Anterior cingulate cortex (tissue), 58 donors: ENCODE results near the gene KLHDC2.
"Not testable (repeated sequence)": the region's sequence is repeated elsewhere in the genome, so short reads cannot be mapped to it uniquely, and the experiment has no call there.

ENCODE experiments used
- DNase-seq, 58 donors: peaks; one replicate each; lab custom pipeline; 2025; lab: John Stamatoyannopoulos, UW

The KLHDC2 gene, protein sequence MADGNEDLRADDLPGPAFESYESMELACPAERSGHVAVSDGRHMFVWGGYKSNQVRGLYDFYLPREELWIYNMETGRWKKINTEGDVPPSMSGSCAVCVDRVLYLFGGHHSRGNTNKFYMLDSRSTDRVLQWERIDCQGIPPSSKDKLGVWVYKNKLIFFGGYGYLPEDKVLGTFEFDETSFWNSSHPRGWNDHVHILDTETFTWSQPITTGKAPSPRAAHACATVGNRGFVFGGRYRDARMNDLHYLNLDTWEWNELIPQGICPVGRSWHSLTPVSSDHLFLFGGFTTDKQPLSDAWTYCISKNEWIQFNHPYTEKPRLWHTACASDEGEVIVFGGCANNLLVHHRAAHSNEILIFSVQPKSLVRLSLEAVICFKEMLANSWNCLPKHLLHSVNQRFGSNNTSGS

GRCh38 chr14:49767571-49768300 lies at the start of gene KLHDC2:
KLHDC2 (plus strand) TSS chr14:49768153; CDS start chr14:49768469, 316 bp downstream.
- peak; percentile 32 to 89 (median 78) for DNase-seq

- DNase-seq = no peak
Measured at GRCh38 chr14:49720744-49721143, 47.2 kb upstream of the KLHDC2 start.

DNA sequence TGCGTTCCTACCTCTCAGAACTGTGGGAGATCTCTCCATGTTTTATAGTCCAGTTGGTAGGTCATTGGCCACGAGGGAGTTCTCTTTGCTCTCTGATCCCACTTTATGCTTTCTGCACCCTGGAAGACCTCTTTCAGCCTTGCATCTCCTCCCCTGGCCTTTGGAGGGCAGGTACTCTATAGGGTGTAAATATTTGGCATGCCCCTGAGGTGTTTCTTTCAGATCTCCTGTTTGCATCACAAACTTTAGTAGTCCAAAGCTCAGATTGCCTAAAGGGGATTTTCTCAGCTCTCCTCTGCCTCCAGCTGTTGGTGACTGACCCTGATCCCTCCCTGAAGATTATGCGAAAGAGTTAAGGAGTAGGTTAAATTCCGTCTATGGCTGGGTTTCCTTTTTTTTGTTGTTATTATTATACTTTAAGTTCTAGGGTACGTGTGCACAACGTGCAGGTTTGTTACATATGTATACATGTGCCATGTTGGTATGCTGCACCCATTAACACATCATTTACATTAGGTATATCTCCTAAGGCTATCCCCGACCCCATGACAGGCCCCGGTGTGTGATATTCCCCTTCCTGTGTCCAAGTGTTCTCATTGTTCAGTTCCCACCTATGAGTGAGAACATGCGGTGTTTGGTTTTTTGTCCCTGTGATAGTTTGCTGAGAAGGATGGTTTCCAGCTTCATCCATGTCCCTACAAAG lies 46.1 kb upstream of the KLHDC2 start:
- DNase-seq = not testable (repeated sequence)

DNA sequence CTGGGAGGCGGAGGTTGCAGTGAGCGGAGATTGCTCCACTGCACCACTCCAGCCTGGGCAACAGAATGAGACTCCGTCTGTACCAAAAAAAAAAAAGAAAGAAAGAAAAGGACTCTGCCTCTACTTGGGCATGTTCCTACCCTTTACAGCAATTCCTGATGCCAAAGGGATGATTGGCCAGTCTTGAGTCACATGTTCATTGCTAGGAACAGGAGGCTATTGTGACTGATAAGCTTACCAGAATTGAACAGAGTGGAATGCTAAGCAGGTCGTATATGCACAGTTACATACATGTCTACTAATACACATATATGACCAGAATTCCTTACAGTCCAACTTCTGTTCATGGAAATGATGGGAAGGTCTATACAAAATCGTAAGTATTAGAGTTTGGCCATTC lies 40.8 kb upstream of the KLHDC2 start:
- DNase-seq = peak in 1 of 58 donors; percentile 0

DNA sequence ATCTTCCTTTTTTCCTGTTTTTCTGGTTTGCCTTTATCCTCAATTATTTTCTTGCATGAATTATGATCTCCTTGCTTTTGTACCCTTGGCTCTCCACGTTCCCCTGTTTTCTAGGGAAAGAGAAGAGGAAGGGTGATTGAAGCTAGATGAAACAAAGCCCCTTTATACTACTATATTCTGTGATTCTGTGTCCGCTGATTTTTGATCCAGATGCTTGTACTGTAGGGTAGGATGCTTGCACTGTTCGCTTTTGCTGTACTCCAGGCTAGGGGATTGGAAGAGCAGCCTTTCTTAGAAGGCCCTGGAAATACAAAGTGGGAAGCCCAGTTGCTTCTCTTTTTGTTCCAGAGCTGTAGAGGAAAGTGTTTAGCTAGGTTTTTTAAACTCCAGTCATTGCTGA lies 35.1 kb upstream of the KLHDC2 start:
- DNase-seq = peak in 6 of 58 donors; percentile 1 to 7 (median 3)

DNA sequence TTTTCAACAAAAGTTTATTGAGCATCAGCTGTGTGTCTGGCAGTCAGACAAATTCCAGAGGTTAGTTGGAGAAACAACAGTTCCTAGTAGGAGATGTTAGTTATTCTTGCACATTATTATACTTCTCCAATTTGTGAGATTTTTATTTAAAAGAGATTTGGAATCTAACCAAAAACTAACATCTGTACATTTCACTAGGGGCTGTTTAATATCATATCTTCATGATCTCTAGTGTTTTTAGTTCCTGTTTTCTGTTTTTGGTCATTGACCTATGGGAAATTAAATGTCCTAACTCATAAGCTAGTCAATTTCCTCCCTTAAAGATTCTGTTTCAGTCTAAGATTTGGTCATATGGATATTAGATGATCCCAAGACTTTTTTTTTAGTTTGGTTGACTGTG lies 34.1 kb upstream of the KLHDC2 start:
- DNase-seq = no peak

GRCh38 chr14:49735669-49736068 lies 32.3 kb upstream of the KLHDC2 start:
- not testable (repeated sequence) for DNase-seq

GRCh38 chr14:49745191-49745590 lies 22.8 kb upstream of the KLHDC2 start:
- DNase-seq = no peak

GRCh38 chr14:49746476-49746875 lies 21.5 kb upstream of the KLHDC2 start:
- not testable (repeated sequence) for DNase-seq

- DNase-seq = no peak
Measured at GRCh38 chr14:49754570-49755097, 13.3 kb upstream of the KLHDC2 start.

DNA sequence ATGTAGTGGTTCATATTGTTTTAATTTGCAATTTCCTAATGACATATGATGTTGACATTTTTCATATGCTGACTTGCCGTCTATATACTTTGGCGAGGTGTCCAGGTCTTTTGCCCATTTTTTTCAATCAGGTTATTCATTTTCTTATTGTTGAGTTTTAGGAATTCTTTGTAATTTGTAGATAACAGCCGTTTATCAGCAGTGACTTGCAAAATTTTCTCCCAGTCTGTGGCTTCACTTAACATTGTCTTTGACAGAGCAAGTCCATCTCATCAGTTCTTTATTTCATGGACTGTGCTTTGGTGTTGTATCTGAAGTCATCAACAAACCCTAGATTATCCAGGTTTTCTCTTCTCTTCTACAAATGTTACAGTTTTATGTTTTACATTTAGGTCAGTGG lies 12.6 kb upstream of the KLHDC2 start:
- DNase-seq = no peak

GRCh38 chr14:49761839-49762551 lies 6.0 kb upstream of the KLHDC2 start:
- no peak for DNase-seq

DNA sequence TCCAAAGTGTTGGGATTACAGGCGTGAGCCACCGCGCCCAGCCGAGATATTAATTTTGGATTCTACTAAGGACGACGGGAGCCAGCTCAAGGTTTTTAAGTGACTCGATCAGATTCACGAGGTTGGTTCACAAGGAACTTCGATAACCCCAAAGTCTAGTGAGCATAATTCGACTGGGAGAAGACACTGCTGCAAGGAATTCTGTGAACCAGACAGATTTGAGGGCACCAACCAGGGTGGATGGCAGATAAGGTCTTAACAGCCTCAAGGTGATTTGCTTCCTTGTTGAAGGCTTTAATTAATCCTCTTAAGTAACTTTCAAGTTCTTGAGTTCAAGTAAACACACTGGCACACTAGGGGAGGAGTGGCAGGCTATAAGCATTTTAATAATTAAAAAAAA lies 1.1 kb upstream of the KLHDC2 start:
- DNase-seq = no peak

DNA sequence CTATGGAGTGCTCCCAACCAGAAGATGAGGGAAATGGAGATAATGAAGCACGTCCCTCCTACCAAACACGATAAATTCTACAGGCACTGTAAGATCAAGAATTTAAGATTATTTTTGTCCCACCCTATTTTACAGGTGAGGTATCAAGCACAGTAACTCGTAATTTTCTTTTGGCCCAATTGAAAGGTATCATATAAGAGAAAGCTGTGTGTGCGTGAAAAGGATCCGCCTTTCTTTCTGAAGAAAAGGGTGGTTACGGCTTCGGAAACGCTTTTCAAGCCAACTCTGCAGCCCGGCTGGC lies 733 bp upstream of the KLHDC2 start:
- no peak for DNase-seq

DNA sequence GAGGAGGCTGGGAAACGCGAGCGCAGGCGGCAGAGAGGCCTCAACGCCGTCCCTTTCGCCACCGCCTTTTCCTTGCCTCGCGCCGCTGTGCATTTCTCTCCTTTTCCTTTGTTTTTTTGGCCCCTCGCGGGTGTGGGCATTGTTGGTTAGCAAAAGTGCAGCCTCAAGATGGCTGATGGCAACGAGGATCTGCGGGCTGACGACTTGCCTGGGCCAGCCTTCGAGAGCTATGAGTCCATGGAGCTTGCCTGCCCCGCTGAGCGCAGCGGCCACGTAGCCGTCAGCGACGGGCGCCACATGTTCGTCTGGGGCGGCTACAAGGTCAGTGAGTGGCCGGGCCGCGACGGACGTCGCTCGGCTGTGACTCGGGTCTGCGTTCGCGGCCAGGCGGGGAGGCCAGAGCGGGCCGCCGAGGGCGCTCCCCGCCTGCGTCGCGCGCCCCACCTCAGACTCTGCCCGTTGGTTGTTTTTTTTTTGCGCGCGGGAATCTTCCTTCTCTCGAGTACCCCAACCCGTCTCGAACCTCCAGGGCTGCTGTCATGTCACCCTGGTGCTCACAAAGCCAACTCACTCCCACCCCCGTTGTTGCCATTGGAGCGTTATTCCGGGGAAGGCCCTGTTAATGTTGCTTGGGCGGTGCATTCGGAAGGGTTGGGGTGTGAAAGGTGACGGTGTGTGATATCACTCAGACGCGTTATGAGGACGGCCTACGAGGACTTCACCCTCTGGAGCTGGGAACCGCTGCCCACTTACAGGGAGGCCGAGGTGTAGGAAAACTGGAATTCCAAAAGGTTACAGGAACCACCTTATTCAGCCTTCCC lies 558 bp downstream of the KLHDC2 start:
- peak in 45 of 58 donors; percentile 7 to 79 (median 46) for DNase-seq

- no peak for DNase-seq
Measured at GRCh38 chr14:49769171-49769570, 1.2 kb downstream of the KLHDC2 start.

- DNase-seq = no peak
Measured at GRCh38 chr14:49769581-49770211, 1.7 kb downstream of the KLHDC2 start.

GRCh38 chr14:49770212-49770817 lies 2.4 kb downstream of the KLHDC2 start:
- DNase-seq = no peak

DNA sequence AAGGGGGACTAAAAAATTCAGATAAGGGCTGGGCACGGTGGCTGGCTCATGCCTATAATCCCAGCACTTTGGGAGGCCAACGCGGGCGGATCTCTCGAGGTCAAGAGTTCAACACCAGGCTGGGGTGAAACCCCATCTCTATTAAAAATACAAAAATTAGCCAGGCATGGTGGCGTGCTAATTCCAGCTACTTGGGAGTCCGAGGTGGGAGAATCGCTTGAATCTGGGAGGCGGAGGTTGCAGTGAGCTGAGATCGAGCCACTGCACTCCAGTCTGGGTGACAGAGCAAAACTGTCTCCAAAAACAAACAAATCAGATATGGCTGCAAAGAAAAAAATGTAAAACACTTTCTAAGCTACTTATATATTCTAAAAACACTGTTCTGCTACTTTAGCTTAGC lies 3.7 kb downstream of the KLHDC2 start:
- DNase-seq = not testable (repeated sequence)
